ENCODE results near the gene C14orf180. TPM values are rescaled to one million over a fixed set of nuclear protein-coding genes. Genes with fewer than 3 reads are reported as not detected.

The C14orf180 gene
- total RNA-seq, 1 donor: not detected

GRCh38 chr14:104580961-104581360, 1.4 kb downstream of the C14orf180 start:
- no peak overlapping the region for H3K4me3 ChIP-seq (ENCODE audit: low read depth, low read length)
- DNase-seq (ENCODE audit: low read depth): no peak
- TF ChIP-seq, protein P1, sequence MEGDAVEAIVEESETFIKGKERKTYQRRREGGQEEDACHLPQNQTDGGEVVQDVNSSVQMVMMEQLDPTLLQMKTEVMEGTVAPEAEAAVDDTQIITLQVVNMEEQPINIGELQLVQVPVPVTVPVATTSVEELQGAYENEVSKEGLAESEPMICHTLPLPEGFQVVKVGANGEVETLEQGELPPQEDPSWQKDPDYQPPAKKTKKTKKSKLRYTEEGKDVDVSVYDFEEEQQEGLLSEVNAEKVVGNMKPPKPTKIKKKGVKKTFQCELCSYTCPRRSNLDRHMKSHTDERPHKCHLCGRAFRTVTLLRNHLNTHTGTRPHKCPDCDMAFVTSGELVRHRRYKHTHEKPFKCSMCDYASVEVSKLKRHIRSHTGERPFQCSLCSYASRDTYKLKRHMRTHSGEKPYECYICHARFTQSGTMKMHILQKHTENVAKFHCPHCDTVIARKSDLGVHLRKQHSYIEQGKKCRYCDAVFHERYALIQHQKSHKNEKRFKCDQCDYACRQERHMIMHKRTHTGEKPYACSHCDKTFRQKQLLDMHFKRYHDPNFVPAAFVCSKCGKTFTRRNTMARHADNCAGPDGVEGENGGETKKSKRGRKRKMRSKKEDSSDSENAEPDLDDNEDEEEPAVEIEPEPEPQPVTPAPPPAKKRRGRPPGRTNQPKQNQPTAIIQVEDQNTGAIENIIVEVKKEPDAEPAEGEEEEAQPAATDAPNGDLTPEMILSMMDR (IDR thresholded peaks at IDR 0.05; ENCODE audit: insufficient read depth, low read length): no peak

GRCh38 chr14:104581521-104581920, 2.0 kb downstream of the C14orf180 start:
- DNase-seq (ENCODE audit: low read depth): no peak
- H3K4me3 ChIP-seq (ENCODE audit: low read depth, low read length): no peak overlapping the region
- TF ChIP-seq, protein P1 (IDR thresholded peaks at IDR 0.05; ENCODE audit: insufficient read depth, low read length): no peak

- TF ChIP-seq, protein P1 (IDR thresholded peaks at IDR 0.05; ENCODE audit: insufficient read depth, low read length): no peak
Measured at GRCh38 chr14:104582005-104582404, 2.4 kb downstream of the C14orf180 start.

DNA sequence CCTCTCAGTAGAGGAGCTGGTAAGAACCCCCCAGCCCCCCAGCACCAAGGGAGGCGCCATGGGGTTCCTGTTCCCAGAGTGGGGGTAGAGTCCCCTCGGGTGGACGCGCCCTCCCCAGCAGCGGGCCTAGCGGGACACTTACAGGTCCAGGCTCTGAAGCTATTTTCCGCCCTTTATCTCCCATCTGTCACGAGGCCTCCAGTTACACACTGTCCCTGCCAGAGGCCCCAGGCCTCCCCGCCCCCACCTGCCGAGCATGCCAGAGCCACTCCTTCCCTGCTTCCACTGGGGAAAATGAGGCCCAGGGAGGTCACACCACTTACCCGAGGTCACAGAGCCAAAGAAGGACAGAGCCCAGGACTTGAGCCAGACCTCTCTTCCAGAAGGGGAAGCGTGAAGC, 3.1 kb downstream of the C14orf180 start:
- TF ChIP-seq, protein P1 (IDR thresholded peaks at IDR 0.05; ENCODE audit: insufficient read depth, low read length): no peak
- no peak for DNase-seq (ENCODE audit: low read depth)
- H3K4me3 ChIP-seq (ENCODE audit: low read depth, low read length): no peak overlapping the region

More at GRCh38 chr14:104582005-104582404, 2.4 kb downstream of the C14orf180 start:
- no peak overlapping the region for H3K4me3 ChIP-seq (ENCODE audit: low read depth, low read length)
- DNase-seq (ENCODE audit: low read depth): no peak

- DNase-seq (ENCODE audit: low read depth): no peak
- H3K4me3 ChIP-seq (ENCODE audit: low read depth, low read length): no peak overlapping the region
- TF ChIP-seq, protein P1 (IDR thresholded peaks at IDR 0.05; ENCODE audit: insufficient read depth, low read length): no peak
Measured at GRCh38 chr14:104583424-104584306, 4.1 kb downstream of the C14orf180 start.

GRCh38 chr14:104584557-104584956, 5.0 kb downstream of the C14orf180 start:
- H3K4me3 ChIP-seq (ENCODE audit: low read depth, low read length): no peak overlapping the region
- TF ChIP-seq, protein P1 (IDR thresholded peaks at IDR 0.05; ENCODE audit: insufficient read depth, low read length): no peak
- DNase-seq (ENCODE audit: low read depth): no peak
